ENCODE data around the gene NTF3.

NTF3 gene

DNA sequence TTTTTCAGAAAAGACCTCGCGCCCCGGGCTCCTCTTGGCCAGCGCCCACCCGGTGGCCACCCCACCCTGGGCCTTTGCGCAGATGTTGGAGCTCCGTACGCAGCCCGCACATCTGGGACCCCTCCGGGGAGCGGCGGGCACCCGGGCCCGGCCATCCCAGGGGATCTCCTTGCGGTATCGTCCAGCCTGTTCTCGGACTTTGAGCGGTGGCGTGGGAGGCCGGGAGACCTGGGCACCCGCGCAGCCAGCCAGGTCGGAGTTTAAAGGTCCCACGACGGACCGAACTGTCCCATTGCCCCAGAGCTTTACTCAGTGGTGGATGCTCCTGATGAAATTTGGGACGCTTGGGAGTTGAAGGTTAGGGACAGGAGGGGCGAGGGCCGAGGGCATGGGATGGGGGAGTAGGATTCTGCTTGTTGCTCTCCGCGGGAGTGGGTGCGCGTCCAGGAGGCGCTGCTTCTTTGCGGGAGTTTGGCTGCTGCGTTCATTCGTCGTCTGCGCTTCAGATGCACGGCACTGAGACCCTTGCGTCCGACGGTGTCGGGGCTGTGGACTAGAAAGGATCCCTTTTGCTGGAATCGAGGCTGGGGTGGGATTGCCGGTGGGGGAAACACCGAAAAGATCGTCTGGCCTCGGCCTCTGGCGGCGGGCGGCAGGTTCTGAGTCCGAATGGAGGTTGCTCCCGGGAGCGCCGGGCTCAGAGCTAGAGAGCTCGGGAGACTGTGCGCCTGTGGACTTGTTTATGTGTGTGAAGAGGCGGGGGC lies 1.4 kb downstream of the NTF3 start:
- no peak for DNase-seq

DNA sequence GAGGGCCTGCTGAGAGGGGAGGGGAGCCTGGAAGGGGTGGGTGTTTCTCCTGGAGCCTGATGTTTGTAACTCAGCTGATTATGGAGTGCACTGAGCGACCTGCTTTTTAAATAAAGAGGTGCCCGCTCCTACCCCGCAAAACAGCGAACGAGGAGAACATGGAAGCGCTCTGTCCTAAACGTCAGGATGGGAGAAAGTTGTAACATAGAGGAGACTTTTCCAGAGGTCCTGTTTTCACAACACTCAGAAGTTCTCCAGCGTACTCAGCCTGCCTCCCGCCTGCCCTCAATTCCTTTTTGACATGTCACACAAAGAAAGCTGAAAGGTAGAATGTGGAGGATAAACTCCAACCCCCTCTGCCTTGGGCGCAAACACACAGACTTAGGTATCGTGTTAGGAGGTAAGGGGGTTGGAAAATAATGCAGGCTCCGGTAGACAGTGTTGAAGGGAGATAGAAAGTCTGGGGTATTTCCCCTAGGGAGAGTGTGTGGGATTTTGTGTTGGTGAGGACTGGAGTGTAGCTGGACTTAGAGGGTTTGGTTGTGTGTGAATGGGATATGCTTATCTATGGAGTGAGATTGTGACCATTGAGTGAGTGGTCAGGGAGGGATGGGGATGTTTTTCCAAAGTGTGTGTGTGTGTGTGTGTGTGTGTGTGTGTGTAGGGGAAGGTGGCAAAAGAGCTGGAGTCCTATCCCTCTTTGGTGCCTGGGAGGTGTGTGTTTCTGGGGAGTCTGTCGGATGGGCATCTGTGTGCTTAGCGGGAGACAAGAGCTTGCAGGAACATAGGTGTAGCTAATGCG lies 2.1 kb downstream of the NTF3 start:
- no peak for DNase-seq

DNA sequence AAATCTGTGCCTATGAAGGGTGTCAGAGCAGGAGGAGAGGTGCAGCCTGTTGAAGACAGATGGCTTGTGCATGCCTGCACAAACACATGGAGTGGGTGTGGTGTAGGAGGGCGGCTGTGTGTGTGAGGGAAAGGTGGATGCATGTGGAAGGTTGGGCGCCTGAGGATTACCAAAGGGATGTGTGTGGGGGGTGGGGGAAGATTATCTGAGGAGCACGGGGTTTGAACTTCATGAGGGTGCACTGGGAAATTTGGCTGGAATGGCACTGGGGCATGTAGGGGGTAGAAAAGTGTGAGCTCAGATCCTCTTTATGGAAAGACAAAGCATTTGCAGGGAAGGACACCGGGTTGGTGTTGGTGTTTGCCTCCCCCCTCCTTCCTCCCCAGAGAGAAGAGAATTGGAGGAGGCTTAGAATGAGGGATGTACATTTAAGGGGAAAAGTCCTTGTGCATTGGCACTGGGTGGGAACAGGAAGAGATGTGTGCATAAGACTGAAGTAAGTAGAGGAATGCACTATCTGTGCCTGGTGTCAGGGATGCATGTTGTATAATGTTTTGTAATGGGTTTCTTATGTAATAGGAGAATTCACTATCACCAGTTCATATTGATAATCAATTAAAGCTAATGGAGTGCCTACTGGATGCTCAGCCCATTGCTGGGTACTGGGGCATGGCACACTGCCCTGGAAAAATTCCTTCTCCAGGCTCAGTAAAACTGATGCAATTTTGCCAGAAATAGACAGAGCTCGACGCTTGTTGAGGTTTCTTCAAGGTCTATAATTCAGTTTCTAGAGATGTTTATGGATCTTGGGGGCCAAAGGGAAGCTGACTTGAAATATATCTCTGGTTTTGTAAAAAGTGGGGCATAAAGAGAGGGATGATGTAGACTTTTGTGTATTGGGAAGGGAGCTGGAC lies 3.0 kb downstream of the NTF3 start:
- no peak for DNase-seq

DNA sequence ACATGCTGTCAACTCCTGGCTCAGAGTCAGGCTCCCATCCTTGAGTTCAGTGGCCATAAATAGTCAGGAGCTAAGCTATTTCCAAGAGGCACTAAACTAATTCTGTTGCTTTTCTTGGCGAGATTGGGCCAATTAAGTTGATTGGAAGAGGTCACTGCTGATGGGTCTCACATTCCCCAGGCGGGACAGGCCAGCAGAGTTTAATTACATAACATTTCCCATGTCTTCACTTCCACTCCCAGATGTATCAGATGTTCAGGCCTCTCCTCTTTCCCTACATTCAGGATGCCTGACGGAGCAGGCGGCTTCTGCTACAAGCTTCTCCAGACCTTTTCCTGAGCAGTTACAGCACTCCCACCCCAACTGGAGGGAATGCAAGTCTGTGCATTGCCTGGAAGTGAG lies 5.3 kb downstream of the NTF3 start:
- no peak for DNase-seq

DNA sequence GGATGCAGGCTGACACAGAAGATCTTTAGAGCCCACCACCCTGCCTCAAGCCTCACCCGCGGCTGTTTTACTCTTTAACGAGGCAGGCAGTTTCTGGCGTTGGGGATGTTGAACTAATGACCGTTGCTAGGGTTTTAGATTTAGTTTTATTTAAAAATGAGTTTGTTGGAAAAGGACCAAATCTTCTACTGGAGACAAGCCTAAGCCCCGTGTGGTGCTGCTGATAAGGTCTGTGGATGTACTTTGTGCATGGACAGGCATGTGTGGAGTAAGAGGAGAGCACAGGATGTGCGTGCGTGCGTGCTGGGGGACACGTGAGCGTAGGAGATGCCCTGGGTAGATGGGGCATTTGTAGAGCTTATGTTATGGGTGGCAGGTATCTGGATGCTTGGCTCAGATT lies 5.7 kb downstream of the NTF3 start:
- no peak for DNase-seq

DNA sequence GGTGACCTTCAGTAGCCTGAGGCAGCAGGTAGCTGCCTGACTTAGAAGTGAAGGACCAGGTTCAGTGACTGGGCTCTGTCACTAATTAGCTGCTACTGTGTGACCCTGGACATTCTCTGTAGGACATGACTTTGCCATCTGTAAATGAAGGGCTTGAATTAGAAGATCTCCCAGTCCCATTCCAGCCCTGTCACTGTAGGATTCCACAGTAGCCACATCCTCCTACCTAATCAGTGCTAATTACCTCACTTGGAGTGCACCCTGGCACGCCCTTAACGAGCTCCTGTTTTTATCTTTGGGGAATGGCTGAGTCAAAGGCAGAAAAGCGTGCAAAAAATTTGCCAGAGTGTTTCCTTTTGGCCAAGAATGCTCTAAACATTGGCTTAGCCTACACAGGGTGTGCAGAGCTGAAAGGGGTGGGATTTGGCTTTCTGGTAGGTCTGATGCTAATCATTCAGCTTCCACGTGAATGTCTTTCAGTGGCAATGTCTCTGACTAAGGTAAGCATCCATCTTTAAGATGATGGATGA lies 6.8 kb downstream of the NTF3 start:
- DNase-seq = no peak

DNA sequence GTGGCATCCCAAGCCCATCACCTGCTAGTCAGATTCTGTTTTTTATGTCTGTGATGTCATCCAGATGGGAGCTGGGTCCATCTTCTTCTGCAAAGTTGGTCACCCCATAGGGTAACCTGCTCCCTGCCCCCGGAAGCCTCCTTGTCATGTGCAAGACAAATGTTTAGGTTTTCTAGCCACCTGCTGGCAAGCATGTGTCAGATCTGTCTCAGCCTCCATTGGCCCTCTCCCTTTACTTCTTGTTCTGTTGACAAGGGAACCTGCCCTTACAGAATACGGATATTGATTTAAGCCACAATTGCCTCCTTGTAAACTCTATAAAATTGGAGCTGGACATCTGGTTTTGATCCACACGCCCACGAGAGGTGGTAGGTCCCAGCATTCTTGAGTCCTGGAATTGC lies 7.5 kb downstream of the NTF3 start:
- DNase-seq = no peak

DNA sequence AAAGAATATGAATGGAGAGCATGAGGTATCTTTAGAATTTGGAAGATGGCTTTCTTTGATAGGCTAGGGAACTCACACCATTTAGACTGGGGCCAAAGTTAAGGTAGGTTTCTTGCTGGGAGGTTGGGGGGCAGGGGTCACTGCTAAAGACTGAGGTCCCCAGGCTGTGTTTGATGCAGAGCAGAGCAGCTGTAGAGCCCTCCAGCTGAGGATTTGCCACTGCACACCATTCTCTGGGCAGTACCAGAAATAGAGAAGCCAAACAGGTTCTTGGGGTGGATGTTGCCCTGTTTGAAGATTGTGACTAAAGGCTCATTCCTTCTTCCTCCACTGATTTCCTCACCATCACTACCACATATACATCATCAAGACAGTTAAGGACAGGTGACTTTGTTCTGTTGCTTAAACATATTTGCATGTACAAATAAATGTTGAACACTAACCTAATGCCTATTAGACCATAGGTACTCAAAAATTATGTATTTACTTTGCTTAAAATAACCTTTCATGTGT lies 7.9 kb downstream of the NTF3 start:
- no peak for DNase-seq

DNA sequence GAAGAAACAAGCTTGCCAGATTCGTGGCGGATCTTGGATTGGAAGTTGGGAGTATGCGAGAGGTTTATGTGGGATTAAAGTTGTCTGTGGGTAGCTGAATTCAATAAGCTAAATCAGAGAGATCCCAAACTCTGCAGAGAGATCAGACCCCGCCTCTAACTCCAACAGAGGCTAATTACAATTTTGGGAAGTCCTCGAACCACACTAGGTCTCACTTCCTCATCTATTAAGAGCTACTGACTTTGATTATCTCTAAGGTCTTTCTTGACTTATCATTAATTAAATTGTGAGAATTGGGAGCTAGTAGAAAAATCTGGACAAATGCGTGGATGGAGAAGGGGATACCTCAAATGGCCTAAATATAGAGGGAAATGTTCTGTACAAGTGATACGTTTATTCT lies 9.1 kb downstream of the NTF3 start:
- no peak for DNase-seq

DNA sequence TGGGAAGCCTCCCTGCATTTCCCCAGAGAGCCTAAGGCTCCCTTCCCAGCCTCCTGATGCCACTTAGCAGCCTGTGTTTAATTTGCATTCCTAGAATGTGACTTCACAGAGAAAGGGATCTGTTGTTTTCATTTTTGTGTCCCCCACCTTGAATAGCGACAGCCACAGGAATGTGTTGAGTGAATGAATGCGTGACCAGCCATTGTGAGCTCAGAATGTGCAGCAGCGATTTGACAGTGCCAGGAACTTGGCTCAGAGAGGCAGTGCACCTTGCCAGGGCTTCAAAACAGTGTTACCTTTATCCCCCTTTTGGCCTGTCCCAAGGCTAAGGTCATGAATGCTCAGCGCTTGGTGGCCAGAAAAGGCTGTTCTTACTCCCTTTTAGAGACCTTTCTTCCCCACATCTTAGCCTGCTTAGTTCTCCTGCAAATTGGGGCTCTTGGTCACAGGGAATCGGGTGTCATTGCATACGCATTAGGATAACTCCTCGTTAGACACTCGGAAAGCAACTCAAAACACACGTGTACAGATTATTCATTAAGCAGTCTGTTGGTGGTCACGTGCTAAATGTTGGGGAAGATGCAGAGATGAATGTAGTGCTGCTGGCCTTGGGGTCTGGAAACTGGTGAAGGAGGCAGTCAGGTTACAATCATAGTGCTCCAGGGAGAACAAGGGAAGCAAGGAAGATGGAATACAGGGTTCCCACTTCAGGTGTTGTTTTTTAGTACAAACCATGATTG lies 9.8 kb downstream of the NTF3 start:
- DNase-seq = no peak

DNA sequence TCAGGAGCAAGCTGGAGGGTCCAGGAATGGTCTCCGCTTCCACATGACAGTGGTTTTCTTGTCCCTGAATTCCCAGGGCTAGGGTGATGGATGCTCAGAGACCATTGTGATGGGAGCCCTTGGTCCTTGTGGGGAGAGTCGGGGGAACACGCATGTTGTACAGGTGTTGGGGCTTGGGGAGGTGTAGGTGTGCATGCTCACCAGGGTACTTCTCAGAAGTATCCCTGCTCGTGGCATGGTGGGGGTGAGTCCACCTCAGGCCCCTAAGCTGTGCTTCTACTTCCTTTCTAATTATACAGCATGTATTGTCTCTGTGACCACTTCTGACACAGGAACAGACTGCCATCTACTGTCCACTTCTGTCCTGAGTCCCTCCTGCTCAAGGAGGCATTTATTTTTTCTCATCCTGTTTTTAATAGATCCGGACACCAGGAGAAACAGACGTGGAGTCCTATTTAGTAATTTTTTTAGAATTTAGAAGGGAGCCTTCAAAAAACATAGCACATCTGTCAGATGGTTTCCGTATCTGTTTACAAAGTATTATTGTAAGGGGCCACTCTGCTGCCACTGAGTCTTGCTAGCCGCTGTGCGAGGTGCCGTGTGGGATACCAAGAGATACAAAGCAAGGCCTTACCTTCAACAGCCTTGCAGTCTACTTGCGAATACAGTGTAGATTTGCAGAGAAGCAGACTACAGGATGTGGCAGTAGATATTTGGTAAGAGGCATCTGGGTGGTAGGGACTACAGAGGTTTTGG lies 10.5 kb downstream of the NTF3 start:
- no peak for DNase-seq

DNA sequence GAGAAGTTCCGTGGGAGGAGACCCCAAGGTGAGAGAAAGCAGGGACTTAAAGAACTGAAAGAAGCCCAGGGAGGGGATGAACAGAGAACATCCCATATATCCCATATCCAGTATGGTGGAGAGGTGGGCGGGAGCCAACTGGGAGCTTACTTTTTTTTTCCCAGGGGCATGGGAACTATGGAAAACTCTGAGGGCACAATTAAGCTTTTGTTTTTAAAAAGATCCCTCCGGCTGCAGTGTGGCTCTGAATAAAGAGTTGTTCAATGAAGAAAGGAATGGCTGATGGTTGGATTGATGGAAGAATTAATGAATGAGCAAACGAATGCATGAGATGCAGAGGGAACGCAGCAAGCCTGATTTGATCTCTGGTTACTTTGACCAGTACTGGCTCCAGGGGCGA lies 12.6 kb downstream of the NTF3 start:
- DNase-seq = no peak

DNA sequence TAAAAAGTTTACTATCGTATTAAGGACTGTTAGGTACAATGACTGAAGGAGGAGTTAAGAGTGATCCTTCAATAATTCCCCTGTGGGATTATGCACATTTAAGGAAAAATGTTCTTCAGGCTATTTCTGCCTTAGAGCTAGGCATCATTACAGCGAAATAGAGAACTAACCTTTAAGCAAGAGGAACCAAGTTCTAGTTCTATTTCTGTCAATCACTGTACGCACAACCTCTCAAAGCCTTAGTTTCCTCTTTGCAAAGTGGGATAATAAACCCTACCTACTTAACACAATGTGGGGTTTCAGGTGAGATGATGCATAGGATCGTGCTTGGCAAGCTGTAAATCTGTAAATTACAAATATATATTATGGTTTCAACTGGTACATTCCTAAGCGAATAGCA lies 15.4 kb downstream of the NTF3 start:
- DNase-seq = no peak

DNA sequence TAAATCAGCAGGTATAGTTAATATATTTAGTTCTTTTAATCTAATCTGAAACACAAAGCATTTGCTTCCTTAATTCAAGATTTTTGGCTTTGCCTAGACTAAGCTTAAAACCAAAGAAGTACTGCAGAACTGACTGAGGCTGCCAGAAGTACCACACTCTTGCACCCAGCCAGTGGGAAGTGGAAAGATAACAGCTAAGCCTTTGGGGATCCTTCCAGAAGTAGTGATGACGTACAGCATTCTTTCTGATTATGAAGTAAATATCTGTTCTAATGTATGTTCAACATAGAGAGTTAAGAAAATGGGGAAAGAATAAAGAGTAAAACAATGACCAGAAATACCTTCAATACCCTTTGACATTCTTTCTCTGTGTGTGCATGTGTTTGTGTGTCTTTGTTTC lies 19.3 kb downstream of the NTF3 start:
- DNase-seq = no peak

DNA sequence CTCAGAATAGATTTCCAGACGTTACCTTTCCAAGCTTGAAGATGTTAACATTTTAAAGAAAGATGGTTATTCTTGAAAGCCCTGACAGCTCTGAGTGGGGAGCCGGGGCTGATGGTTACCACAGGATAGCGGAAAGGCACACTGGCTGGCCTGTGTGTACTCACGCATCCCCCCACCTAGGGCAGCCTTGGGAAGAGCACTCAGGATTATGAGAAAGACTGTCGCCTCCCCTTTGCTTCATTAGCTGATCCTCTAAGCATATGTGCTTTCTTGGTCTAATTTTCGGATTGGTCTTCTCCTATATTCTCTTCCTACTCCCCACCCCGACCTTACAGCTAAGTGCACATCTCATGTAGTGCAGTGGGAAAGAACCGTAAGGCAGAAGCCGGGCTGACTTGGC lies 20.7 kb downstream of the NTF3 start:
- no peak for DNase-seq

DNA sequence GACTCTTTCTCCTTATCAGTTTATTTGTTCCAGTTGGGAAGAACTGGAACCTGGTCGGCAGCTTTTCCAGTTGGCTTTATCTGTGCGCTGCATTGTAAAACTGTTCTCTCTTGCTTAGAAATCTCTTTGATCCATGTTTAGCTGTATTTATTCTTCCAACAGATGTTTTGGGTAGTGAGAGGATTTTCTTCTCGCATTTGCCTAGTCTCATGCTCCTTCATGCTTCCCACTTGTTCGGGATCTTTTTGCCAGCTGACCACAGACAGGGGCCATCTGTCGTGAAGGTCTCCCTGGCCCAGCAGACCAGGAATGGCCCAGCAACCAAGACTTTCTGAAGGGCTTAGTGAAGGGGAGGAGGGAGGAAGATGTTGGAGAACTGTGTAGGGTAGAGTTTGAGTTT lies 21.6 kb downstream of the NTF3 start:
- no peak for DNase-seq

DNA sequence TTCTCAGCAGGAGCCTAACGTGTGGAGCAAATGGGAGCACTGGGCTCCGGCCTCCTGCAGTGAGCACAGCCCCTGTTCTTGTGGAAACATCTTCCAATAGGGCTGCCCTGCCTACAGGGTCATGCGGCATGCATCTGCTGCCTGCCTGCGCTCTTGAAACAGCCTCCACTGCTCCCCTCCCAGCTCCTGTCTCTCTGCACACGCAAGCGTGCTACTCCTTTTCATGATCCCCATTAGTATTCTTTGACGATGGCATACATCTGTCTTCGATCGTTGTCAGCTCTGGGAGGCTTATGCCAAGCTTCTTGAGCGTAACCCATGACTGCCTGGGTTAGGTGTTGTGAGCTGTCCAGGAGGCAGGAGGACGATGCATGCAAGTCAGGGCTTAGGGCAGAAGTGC lies 23.1 kb downstream of the NTF3 start:
- no peak for DNase-seq

DNA sequence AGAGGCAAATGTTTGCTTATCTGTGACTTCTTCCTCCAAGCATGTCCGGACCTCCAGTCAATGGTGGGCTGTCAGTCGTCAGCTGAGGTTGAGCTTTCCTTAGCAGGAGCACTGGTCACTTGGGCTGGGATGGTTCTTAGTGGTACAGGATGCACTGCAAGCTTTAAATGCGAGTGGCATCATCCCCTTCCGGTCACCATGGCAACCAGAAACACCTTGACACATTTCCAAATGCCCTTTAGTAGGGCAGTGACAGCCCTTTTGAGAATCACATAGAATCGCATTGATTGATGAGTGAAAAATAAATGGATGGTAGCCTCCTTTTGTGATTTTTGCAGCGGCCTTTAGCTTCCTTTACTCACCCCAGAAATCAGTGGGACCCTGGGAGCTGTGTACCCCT lies 24.1 kb downstream of the NTF3 start:
- DNase-seq = no peak

DNA sequence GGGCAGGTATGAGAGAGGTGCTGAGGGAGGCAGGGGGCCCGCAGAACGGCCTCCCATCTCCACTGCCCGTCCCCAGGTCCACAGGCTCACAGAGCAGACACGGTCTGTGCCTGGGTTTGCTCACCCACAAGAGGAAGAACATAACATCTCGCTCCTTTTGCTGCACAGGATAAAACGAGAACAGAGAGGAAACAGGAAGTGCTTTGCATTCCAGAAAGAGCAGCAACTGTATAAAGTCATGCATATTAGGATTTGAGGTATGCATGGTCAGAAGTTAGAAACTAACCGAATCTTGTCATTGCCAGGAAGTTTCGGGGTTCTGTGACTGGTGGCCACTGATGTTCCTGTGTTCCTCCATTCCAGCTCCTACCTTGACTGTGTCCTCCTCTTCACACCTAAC lies 25.0 kb downstream of the NTF3 start:
- no peak for DNase-seq

DNA sequence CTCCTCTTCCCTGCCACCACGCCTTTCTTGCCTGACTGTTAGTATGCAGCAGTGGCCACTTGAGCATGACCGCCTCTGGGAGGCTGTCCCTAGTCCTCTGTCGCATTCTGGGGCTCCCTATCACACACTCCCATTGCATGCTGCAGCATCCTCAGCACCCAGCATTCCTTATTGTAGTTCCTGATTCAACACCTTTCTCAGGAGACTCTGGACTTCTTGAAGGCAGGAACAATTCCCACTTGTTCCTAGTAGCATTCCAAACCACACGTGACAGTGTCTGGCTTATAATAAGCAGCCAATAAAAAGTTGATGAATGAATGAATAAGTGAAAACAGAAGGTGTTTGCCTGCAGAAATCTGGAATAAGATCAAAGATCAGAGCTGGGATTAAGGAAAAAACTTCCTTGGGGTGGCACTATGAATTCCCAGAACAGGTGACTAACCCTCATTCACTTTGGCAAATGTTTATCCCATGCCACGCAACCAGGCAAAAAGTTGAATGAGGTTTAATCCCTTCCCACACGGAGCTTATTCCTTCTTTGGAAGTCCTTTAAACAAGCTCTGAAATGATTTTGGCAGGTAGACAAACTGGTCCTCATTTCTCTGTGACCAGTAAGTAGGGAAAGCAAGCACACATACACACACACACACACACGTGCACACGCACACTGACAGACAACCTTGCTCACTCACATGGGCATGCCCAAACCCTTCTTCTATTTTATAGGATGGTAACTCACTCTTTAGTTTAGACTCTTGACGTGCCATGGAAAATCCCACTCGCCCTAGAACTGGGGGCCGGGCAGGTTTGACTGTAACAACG lies 26.5 kb downstream of the NTF3 start:
- DNase-seq = no peak
